Measurements from ENCODE around the gene PRAMEF5.
"Not testable (repeated sequence)": the region's sequence is repeated elsewhere in the genome, so short reads cannot be mapped to it uniquely, and the experiment has no call there.

The PRAMEF5 gene

DNA sequence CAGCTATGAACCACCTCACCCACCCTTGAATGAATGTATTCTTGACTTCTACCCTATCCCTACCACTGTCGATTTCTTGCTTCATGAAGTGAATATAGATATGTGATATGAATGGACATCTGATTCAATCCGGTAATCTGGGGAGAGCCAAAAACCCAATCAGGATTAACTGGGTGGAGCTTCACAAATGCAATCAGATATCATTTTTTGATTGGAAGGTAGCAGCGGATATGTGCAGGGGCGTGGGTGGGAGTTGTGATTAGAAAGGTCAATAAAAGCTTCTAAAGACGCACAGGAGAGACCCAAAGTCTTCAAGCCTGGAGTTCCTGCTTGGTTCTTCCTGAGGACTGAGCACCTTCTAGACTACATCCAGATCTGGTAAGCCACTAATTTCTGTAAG, at the start of gene PRAMEF5:
TSS of gene PRAMEF5 (plus strand) at position 301 of the 400 bp plus-strand sequence. CDS start 5,071 bp downstream, outside the sequence.
- H3K36me3 ChIP-seq (ENCODE audit: control insufficient read depth in 1 of 2, insufficient read depth in 2 of 2, low read length in 2 of 2); H3K27me3 ChIP-seq (ENCODE audit: low read depth, low read length); H3K4me3 ChIP-seq (ENCODE audit: low read depth in 1 of 2, low read length in 2 of 2); H3K9me3 ChIP-seq (ENCODE audit: control insufficient read depth in 1 of 2, low read length in 2 of 2); H3K4me1 ChIP-seq (ENCODE audit: control insufficient read depth in 1 of 2, insufficient read depth in 2 of 2, low read length in 2 of 2); H3K27ac ChIP-seq (ENCODE audit: low read length): not testable (repeated sequence)

GRCh38 chr1:13208712-13209111, 45.3 kb upstream of the PRAMEF5 start:
- not testable (repeated sequence) for H3K36me3 ChIP-seq (ENCODE audit: control insufficient read depth in 1 of 2, insufficient read depth in 2 of 2, low read length in 2 of 2); H3K4me3 ChIP-seq (ENCODE audit: low read depth in 1 of 2, low read length in 2 of 2); H3K27ac ChIP-seq (ENCODE audit: low read length); H3K27me3 ChIP-seq (ENCODE audit: low read depth, low read length); H3K4me1 ChIP-seq (ENCODE audit: control insufficient read depth in 1 of 2, insufficient read depth in 2 of 2, low read length in 2 of 2); H3K9me3 ChIP-seq (ENCODE audit: control insufficient read depth in 1 of 2, low read length in 2 of 2)

DNA sequence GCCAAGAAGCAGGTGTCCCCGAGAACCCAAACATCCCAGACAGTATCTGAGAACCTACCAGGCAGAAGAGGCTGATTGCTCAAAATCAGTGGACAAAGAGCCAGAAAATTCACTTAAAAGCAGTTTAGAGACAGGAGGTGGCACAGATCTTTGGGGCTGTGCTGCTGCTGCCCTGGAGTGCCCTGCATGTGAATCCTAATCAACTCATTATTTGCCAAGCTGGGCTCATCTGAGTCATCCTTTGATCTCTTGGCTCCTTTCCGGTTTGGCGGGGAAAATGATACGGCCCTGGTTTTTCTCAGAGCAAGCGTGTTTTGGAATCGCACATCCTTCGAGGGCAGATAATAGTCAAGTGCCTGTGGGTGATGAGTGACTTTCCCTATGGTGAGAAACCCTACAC, 37.4 kb upstream of the PRAMEF5 start:
- H3K27me3 ChIP-seq (ENCODE audit: low read depth, low read length); H3K4me3 ChIP-seq (ENCODE audit: low read depth in 1 of 2, low read length in 2 of 2); H3K9me3 ChIP-seq (ENCODE audit: control insufficient read depth in 1 of 2, low read length in 2 of 2); H3K36me3 ChIP-seq (ENCODE audit: control insufficient read depth in 1 of 2, insufficient read depth in 2 of 2, low read length in 2 of 2); H3K27ac ChIP-seq (ENCODE audit: low read length); H3K4me1 ChIP-seq (ENCODE audit: control insufficient read depth in 1 of 2, insufficient read depth in 2 of 2, low read length in 2 of 2): not testable (repeated sequence)

DNA sequence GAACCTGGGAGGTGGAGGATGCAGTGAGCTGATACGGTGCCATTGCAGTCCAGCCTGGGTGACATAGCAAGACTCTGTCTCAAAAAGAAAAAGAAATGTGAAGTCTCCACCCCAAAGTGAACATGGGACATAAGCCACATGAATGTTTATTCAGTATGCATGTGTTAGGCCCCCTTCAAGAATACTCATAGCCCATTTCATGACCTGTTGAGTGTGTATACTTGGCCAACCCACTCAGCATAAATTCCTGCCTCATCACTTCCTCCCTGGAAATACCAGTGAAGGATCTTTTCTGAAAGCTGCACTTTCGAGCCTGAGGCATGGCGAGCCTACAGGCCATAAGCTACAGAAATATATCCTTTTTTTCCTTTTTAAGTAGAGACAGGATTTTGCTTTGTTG, 34.8 kb upstream of the PRAMEF5 start:
- not testable (repeated sequence) for H3K27ac ChIP-seq (ENCODE audit: low read length); H3K36me3 ChIP-seq (ENCODE audit: control insufficient read depth in 1 of 2, insufficient read depth in 2 of 2, low read length in 2 of 2); H3K4me3 ChIP-seq (ENCODE audit: low read depth in 1 of 2, low read length in 2 of 2); H3K9me3 ChIP-seq (ENCODE audit: control insufficient read depth in 1 of 2, low read length in 2 of 2); H3K4me1 ChIP-seq (ENCODE audit: control insufficient read depth in 1 of 2, insufficient read depth in 2 of 2, low read length in 2 of 2); H3K27me3 ChIP-seq (ENCODE audit: low read depth, low read length)

GRCh38 chr1:13222788-13223187, 31.2 kb upstream of the PRAMEF5 start:
- H3K27me3 ChIP-seq (ENCODE audit: low read depth, low read length); H3K9me3 ChIP-seq (ENCODE audit: control insufficient read depth in 1 of 2, low read length in 2 of 2); H3K36me3 ChIP-seq (ENCODE audit: control insufficient read depth in 1 of 2, insufficient read depth in 2 of 2, low read length in 2 of 2); H3K4me3 ChIP-seq (ENCODE audit: low read depth in 1 of 2, low read length in 2 of 2); H3K27ac ChIP-seq (ENCODE audit: low read length); H3K4me1 ChIP-seq (ENCODE audit: control insufficient read depth in 1 of 2, insufficient read depth in 2 of 2, low read length in 2 of 2): not testable (repeated sequence)

DNA sequence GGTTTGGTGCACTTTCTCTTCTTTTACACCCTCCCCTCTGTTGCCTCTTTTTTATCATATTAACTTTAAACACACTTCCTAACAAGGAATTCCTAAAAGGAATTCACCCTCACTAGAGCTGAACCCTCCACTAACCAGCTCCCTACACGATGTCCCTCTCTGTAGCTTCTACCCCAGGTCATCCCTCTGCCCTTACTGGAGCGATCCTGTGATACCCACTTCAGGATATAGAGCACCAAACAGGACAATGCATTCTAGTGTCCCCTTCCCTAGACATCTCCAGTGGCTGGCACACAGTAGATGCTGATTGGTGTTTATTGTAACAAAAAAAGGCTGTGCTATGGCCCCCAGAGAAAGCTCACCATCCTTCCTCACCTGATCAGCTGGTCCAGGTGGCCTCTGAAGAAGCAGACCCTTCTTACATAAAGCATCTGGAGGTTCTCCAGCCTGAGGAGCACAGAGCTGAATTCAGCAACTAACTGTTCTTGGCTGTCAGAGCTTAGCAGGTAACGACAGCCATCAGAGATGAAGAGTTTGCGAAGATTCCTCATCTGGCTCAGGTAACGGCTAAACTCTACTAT, 29.4 kb upstream of the PRAMEF5 start:
- H3K36me3 ChIP-seq (ENCODE audit: control insufficient read depth in 1 of 2, insufficient read depth in 2 of 2, low read length in 2 of 2), result no peaks in the 10 kb centered on the region
- no peak overlapping the region for H3K4me3 ChIP-seq (ENCODE audit: low read depth in 1 of 2, low read length in 2 of 2)
- H3K4me1 ChIP-seq (ENCODE audit: control insufficient read depth in 1 of 2, insufficient read depth in 2 of 2, low read length in 2 of 2), result no peaks in the 10 kb centered on the region
- H3K9me3 ChIP-seq (ENCODE audit: control insufficient read depth in 1 of 2, low read length in 2 of 2), result no peaks in the 10 kb centered on the region
- H3K27me3 ChIP-seq (ENCODE audit: low read depth, low read length), result no peaks in the 10 kb centered on the region
- H3K27ac ChIP-seq (ENCODE audit: low read length), result no peak overlapping the region

DNA sequence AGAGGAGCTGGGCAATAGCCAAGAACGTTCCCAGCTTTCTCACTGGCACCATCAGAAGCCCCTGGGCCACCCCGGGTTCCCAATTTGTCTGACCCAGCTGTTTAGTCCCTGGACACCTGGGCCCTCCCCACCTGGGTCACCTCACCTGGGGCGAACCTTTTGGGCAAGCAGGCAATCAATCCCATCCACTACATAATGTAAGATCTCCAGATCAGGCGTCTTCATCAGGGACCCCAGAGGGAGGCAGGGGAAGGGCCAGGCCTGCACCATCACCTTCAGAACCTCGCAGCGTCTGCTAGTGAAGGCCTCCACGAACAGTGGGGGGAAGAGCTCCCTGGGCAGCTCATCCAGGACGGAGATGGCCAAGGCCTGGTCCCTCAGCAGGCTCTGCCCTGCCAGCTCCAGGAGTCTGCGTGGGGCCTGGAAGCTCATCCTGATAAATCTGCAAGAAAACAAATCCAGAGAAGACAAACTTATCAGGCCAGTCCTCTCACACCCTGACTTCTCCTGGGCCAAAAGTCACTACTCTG, 28.3 kb upstream of the PRAMEF5 start, which contains the start of gene PRAMEF18:
TSS of gene PRAMEF18 (minus strand) at position 480 of the 530 bp plus-strand sequence. CDS start at position 432, 48 bp downstream.
- not testable (repeated sequence) for H3K9me3 ChIP-seq (ENCODE audit: control insufficient read depth in 1 of 2, low read length in 2 of 2); H3K36me3 ChIP-seq (ENCODE audit: control insufficient read depth in 1 of 2, insufficient read depth in 2 of 2, low read length in 2 of 2); H3K27me3 ChIP-seq (ENCODE audit: low read depth, low read length); H3K4me1 ChIP-seq (ENCODE audit: control insufficient read depth in 1 of 2, insufficient read depth in 2 of 2, low read length in 2 of 2); H3K4me3 ChIP-seq (ENCODE audit: low read depth in 1 of 2, low read length in 2 of 2); H3K27ac ChIP-seq (ENCODE audit: low read length)

GRCh38 chr1:13227271-13228055, 26.5 kb upstream of the PRAMEF5 start:
- not testable (repeated sequence) for H3K4me3 ChIP-seq (ENCODE audit: low read depth in 1 of 2, low read length in 2 of 2); H3K4me1 ChIP-seq (ENCODE audit: control insufficient read depth in 1 of 2, insufficient read depth in 2 of 2, low read length in 2 of 2); H3K27ac ChIP-seq (ENCODE audit: low read length); H3K27me3 ChIP-seq (ENCODE audit: low read depth, low read length); H3K36me3 ChIP-seq (ENCODE audit: control insufficient read depth in 1 of 2, insufficient read depth in 2 of 2, low read length in 2 of 2); H3K9me3 ChIP-seq (ENCODE audit: control insufficient read depth in 1 of 2, low read length in 2 of 2)

GRCh38 chr1:13228343-13228781, 25.6 kb upstream of the PRAMEF5 start:
- Histone ChIP-seq H3K27ac (ENCODE audit: low read length) (no peak overlapping the region), H3K4me3 (ENCODE audit: low read depth in 1 of 2, low read length in 2 of 2) (no peak overlapping the region), H3K4me1 (ENCODE audit: control insufficient read depth in 1 of 2, insufficient read depth in 2 of 2, low read length in 2 of 2) (no peaks in the 10 kb centered on the region), H3K27me3 (ENCODE audit: low read depth, low read length) (no peaks in the 10 kb centered on the region), H3K9me3 (ENCODE audit: control insufficient read depth in 1 of 2, low read length in 2 of 2) (no peaks in the 10 kb centered on the region), H3K36me3 (ENCODE audit: control insufficient read depth in 1 of 2, insufficient read depth in 2 of 2, low read length in 2 of 2) (no peaks in the 10 kb centered on the region)

DNA sequence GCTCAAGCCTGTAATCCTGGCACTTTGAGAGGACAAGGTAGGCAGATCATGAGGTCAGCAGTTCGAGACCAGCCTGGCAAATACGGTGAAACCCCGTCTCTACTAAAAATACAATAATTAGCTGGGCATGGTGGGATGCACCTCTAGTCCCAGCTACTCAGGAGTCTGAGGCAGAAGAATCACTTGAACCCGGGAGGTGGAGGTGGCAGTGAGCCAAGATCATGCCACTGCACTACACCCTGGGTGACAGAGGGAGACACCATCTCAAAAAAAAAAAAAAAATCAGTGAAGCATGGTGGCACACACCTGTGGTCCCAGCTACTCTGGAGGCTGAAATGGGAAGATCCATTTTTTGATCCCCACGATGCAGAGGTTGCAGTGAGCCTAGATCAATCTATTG, 23.9 kb upstream of the PRAMEF5 start:
- not testable (repeated sequence) for H3K4me3 ChIP-seq (ENCODE audit: low read depth in 1 of 2, low read length in 2 of 2); H3K27me3 ChIP-seq (ENCODE audit: low read depth, low read length); H3K36me3 ChIP-seq (ENCODE audit: control insufficient read depth in 1 of 2, insufficient read depth in 2 of 2, low read length in 2 of 2); H3K4me1 ChIP-seq (ENCODE audit: control insufficient read depth in 1 of 2, insufficient read depth in 2 of 2, low read length in 2 of 2); H3K9me3 ChIP-seq (ENCODE audit: control insufficient read depth in 1 of 2, low read length in 2 of 2); H3K27ac ChIP-seq (ENCODE audit: low read length)

DNA sequence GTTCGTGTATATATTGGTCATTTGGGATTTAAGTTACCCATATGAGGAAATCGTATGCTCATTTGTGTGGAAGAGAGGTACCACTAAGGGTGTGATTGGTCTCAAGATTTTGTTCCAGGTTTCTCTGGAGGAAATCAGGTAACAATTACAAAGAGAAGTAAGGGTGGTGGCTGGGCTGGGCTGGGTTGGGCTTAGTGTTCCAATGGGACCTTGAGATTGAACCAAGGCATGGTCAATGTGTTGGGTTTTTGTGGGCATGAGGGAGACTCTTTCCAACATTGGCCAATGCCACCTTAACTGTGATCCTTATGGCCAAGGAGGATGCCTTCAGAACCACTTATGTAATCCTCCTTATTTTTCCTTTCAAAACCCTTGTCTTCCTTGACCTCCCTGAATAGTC, 23.4 kb upstream of the PRAMEF5 start:
- H3K36me3 ChIP-seq (ENCODE audit: control insufficient read depth in 1 of 2, insufficient read depth in 2 of 2, low read length in 2 of 2); H3K27ac ChIP-seq (ENCODE audit: low read length); H3K4me1 ChIP-seq (ENCODE audit: control insufficient read depth in 1 of 2, insufficient read depth in 2 of 2, low read length in 2 of 2); H3K9me3 ChIP-seq (ENCODE audit: control insufficient read depth in 1 of 2, low read length in 2 of 2); H3K27me3 ChIP-seq (ENCODE audit: low read depth, low read length); H3K4me3 ChIP-seq (ENCODE audit: low read depth in 1 of 2, low read length in 2 of 2): not testable (repeated sequence)

Measured in muscle layer of duodenum (tissue), 2 donors.